Kidney epithelial cell (primary cell): ENCODE data around the gene ACE2. TPM values are rescaled to one million over a fixed set of nuclear protein-coding genes. Genes with fewer than 3 reads are reported as not detected.
"Not testable (repeated sequence)": the region's sequence is repeated elsewhere in the genome, so short reads cannot be mapped to it uniquely, and the experiment has no call there.

Experiments used
- DNase-seq: peaks from one replicate; pipeline ENCODE4 v3.0.0-alpha.2; 2010; ENCODE audit warnings: low read depth
- H3K27me3 ChIP-seq: 2 replicates; pipeline ENCODE4 v1.6.0; 2011; ENCODE audit warnings: low read length; ENCODE audit not compliant: control insufficient read depth, insufficient read depth
- H3K36me3 ChIP-seq: 2 replicates; pipeline ENCODE4 v1.5.1; 2011; ENCODE audit warnings: low read length; ENCODE audit not compliant: control insufficient read depth, insufficient read depth
- H3K4me3 ChIP-seq: 2 replicates; pipeline ENCODE4 v1.5.1; 2011; ENCODE audit warnings: low read depth, mild to moderate bottlenecking, control low read depth, low read length
- CTCF ChIP-seq: IDR thresholded peaks from 2 replicates; pipeline ENCODE4 v1.5.1; 2011; ENCODE audit warnings: mild to moderate bottlenecking, moderate library complexity, low read length, control low read depth, inconsistent platforms; ENCODE audit not compliant: insufficient read depth, poor library complexity, severe bottlenecking
- total RNA-seq: library from RNA; depleted of rRNA; stranded (reverse); fragments of >200 nt; gene quantifications from 2 replicates; pipeline ENCODE4 v1.2.3, GENCODE V29; 2015

Gene ACE2
- 0.14 TPM in 1 of 2 replicates, not detected in the other for total RNA-seq

- DNase-seq = no peak
- H3K36me3 ChIP-seq = no peaks in the 10 kb centered on the region
These were observed at the start of gene ACE2 for GRCh38 chrX:15600745-15601144. Gene ACE2 (minus strand): TSS chrX:15600960. CDS start chrX:15600911, 49 bp downstream.

GRCh38 chrX:15647510-15647909, 46.8 kb upstream of the ACE2 start:
- H3K36me3 ChIP-seq, H3K27me3 ChIP-seq, H3K4me3 ChIP-seq, DNase-seq: not testable (repeated sequence)

More at GRCh38 chrX:15600745-15601144, at the start of gene ACE2:
- H3K27me3 ChIP-seq = no peaks in the 10 kb centered on the region
- no peak within 1 kb of the TSS for H3K4me3 ChIP-seq
- no peak for TF ChIP-seq CTCF

- H3K36me3 ChIP-seq = no peaks in the 10 kb centered on the region
- TF ChIP-seq CTCF = no peak
- no peak overlapping the region for H3K4me3 ChIP-seq
- no peak for DNase-seq
- peaks cover 2% of the 10 kb centered on the region for H3K27me3 ChIP-seq
These were observed 45.8 kb upstream of the ACE2 start for GRCh38 chrX:15646543-15646942.

DNA sequence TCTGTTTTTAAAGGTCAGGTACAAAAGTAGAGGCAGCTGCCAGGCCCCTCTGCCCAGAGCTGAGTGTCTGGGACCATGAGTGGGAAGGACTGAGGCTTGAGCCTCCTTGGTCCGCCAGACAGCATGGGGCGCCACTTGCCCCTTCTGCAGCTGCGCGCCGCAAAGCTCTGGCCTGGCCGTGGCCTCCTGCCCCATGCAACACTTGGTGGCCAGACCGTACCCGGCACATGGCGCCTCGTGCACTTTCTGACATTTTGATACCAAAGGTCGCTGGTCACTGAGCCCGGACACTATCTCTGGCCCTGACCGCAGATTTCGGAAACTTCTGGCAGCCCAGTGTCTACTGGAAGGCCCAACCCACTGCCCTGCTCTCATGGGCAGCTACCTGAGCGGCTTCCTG, 45.3 kb upstream of the ACE2 start:
- Histone ChIP-seq H3K36me3 (no peaks in the 10 kb centered on the region), H3K27me3 (peaks cover 2% of the 10 kb centered on the region), H3K4me3 (no peak overlapping the region)
- no peak for TF ChIP-seq CTCF
- no peak for DNase-seq

- H3K36me3 ChIP-seq = no peaks in the 10 kb centered on the region
- no peak for TF ChIP-seq CTCF
- H3K4me3 ChIP-seq = no peak overlapping the region
- DNase-seq = no peak
- peaks cover 2% of the 10 kb centered on the region for H3K27me3 ChIP-seq
These were observed 44.5 kb upstream of the ACE2 start for GRCh38 chrX:15645266-15645665.

GRCh38 chrX:15644560-15644872, 43.8 kb upstream of the ACE2 start:
- Histone ChIP-seq H3K27me3 (peaks cover 5% of the 10 kb centered on the region), H3K4me3 (no peak overlapping the region), H3K36me3 (no peaks in the 10 kb centered on the region)
- no peak for TF ChIP-seq CTCF
- DNase-seq = no peak
